GM18858 (cell line): Measurements from ENCODE around the gene OSBPL8.
A peak's percentile ranks its signal among the peaks of the same experiment; 100 is the strongest.
"Not testable (repeated sequence)": the region's sequence is repeated elsewhere in the genome, so short reads cannot be mapped to it uniquely, and the experiment has no call there.

Source experiments
- ATAC-seq: cut with Tn5 transposase; IDR thresholded peaks from one replicate; pipeline ENCODE4 v1.9.1; 2021; ENCODE audit not compliant: unreplicated experiment

The OSBPL8 gene

GRCh38 chr12:76375939-76376338 lies 183.6 kb downstream of the OSBPL8 start:
- no peak for ATAC-seq

GRCh38 chr12:76375470-76375869 lies 184.1 kb downstream of the OSBPL8 start:
- ATAC-seq, result no peak

- ATAC-seq, result no peak
These were observed 185.1 kb downstream of the OSBPL8 start for GRCh38 chr12:76374386-76375020.

- no peak for ATAC-seq
These were observed 191.3 kb downstream of the OSBPL8 start for GRCh38 chr12:76368230-76368629.

- no peak for ATAC-seq
These were observed 193.4 kb downstream of the OSBPL8 start for GRCh38 chr12:76366163-76366562.

GRCh38 chr12:76364131-76364530 lies 195.4 kb downstream of the OSBPL8 start:
- ATAC-seq, result not testable (repeated sequence)

- ATAC-seq, result no peak
These were observed 199.3 kb downstream of the OSBPL8 start for GRCh38 chr12:76360316-76360715.

GRCh38 chr12:76356071-76356470 lies 203.5 kb downstream of the OSBPL8 start:
- no peak for ATAC-seq

GRCh38 chr12:76348079-76348901 lies 211.3 kb downstream of the OSBPL8 start, which contains the start of gene BBS10:
Gene BBS10, minus strand, starts transcription at chr12:76348415. Its CDS starts 57 bp downstream, at chr12:76348358.
- peak; percentile 90 for ATAC-seq

- peak; percentile 31 for ATAC-seq
These were observed 212.7 kb downstream of the OSBPL8 start for GRCh38 chr12:76346798-76347420.

GRCh38 chr12:76346236-76346635 lies 213.3 kb downstream of the OSBPL8 start:
- no peak for ATAC-seq

GRCh38 chr12:76345569-76345968 lies 214.0 kb downstream of the OSBPL8 start:
- no peak for ATAC-seq

GRCh38 chr12:76341436-76342030 lies 218.0 kb downstream of the OSBPL8 start:
- ATAC-seq, result no peak

- ATAC-seq, result no peak
These were observed 218.7 kb downstream of the OSBPL8 start for GRCh38 chr12:76340680-76341435.

GRCh38 chr12:76337583-76337982 lies 222.0 kb downstream of the OSBPL8 start:
- ATAC-seq, result no peak

- ATAC-seq, result no peak
These were observed 227.0 kb downstream of the OSBPL8 start for GRCh38 chr12:76332606-76333005.

- ATAC-seq, result no peak
These were observed 230.0 kb downstream of the OSBPL8 start for GRCh38 chr12:76329606-76330005.

- ATAC-seq, result no peak
These were observed 230.4 kb downstream of the OSBPL8 start for GRCh38 chr12:76329159-76329558.

- ATAC-seq, result not testable (repeated sequence)
These were observed 239.8 kb downstream of the OSBPL8 start for GRCh38 chr12:76319595-76320319.
